ENCODE results near the gene RBBP6. TPM values are rescaled to one million over a fixed set of nuclear protein-coding genes. Genes with fewer than 3 reads are reported as not detected.

The RBBP6 gene
- total RNA-seq, 1 experiment from 2014 or later, result 38.4 TPM

- no peak overlapping the region for H3K4me2 ChIP-seq (ENCODE audit: low read length)
- no peaks in the 10 kb centered on the region for H3K9me2 ChIP-seq (replicated peaks; ENCODE audit: low read length)
- peaks cover 10% of the 10 kb centered on the region for H3K36me3 ChIP-seq (ENCODE audit: low read depth, low read length)
- no peak overlapping the region for H3K4me3 ChIP-seq (ENCODE audit: low read length)
- no peak overlapping the region for H3K9ac ChIP-seq (ENCODE audit: low read length)
- DNase-seq (no peak), ATAC-seq (no peak)
- intact Hi-C loops (cut with micrococcal nuclease), result loop anchor here (10.0 kb wide), 1 partner anchor 507 kb away; no protein-coding TSS in a partner anchor
- ChIA-PET POLR2A (ENCODE audit: unreplicated experiment) (no interaction called here), CTCF (interaction anchor here (1.2 kb wide), 1 partner anchor 20 kb away, joined by 4 read pairs; no protein-coding TSS in a partner anchor)
- H3K4me1 ChIP-seq (ENCODE audit: insufficient read depth, low read length), result peaks cover 32% of the 10 kb centered on the region
- H3K27ac ChIP-seq (ENCODE audit: low read length), result no peak overlapping the region
- H3K79me2 ChIP-seq (ENCODE audit: low read length), result peaks cover 34% of the 10 kb centered on the region
- no peak overlapping the region for H2AFZ ChIP-seq (ENCODE audit: low read length)
- H3F3A ChIP-seq (ENCODE audit: low read length, unreplicated experiment), result no peaks in the 10 kb centered on the region
- H4K20me1 ChIP-seq (ENCODE audit: low read length), result peaks cover 29% of the 10 kb centered on the region
- H3K27me3 ChIP-seq (ENCODE audit: low read length), result no peaks in the 10 kb centered on the region
- H3K9me3 ChIP-seq (ENCODE audit: low read length), result no peaks in the 10 kb centered on the region
- no TSS peak for BruUV-seq (replicated peaks)
- TF ChIP-seq EZH2phosphoT487 (IDR thresholded peaks at IDR 0.05; ENCODE audit: borderline replicate concordance, low read length) (no peak), CTCF (conservative IDR thresholded peaks at IDR 0.05; ENCODE audit: low read depth, low read length) (no peak), EZH2 (IDR thresholded peaks at IDR 0.05; ENCODE audit: low read length, unreplicated experiment) (no peak)
Observed at GRCh38 chr16:24537474-24538337, 1.7 kb upstream of the RBBP6 start.

GRCh38 chr16:24538756-24539294 lies 541 bp upstream of the RBBP6 start:
- no peaks in the 10 kb centered on the region for H3K9me2 ChIP-seq (replicated peaks; ENCODE audit: low read length)
- peaks cover 16% of the 10 kb centered on the region for H3K36me3 ChIP-seq (ENCODE audit: low read depth, low read length)
- ATAC-seq (peak; percentile 54), DNase-seq (peak; percentile 63)
- H2AFZ ChIP-seq (ENCODE audit: low read length), result peak overlapping the region; percentile 91
- H3K27ac ChIP-seq (ENCODE audit: low read length), result peak overlapping the region; percentile 79
- intact Hi-C loops (cut with micrococcal nuclease), result loop anchor here (1.0 to 10.0 kb wide), 2 partner anchors 13 to 506 kb away; no protein-coding TSS in a partner anchor
- H4K20me1 ChIP-seq (ENCODE audit: low read length), result peaks cover 40% of the 10 kb centered on the region
- TSS peak; percentile 27 for BruUV-seq (replicated peaks)
- peaks cover 45% of the 10 kb centered on the region for H3K79me2 ChIP-seq (ENCODE audit: low read length)
- H3K9ac ChIP-seq (ENCODE audit: low read length), result peak overlapping the region; percentile 100
- H3F3A ChIP-seq (ENCODE audit: low read length, unreplicated experiment), result no peaks in the 10 kb centered on the region
- H3K27me3 ChIP-seq (ENCODE audit: low read length), result no peaks in the 10 kb centered on the region
- H3K9me3 ChIP-seq (ENCODE audit: low read length), result no peaks in the 10 kb centered on the region
- ChIA-PET CTCF (interaction anchor here (0.5 to 1.1 kb wide), 2 partner anchors 19 to 22 kb away, joined by 5 to 9 read pairs; no protein-coding TSS in a partner anchor), POLR2A (ENCODE audit: unreplicated experiment) (interaction anchor here (0.5 to 0.6 kb wide), 2 partner anchors 12 to 1304 kb away, joined by 3 to 6 read pairs; no protein-coding TSS in a partner anchor)
- H3K4me3 ChIP-seq (ENCODE audit: low read length), result peak overlapping the region; percentile 94
- peaks cover 42% of the 10 kb centered on the region for H3K4me1 ChIP-seq (ENCODE audit: insufficient read depth, low read length)
- TF ChIP-seq EZH2phosphoT487 (IDR thresholded peaks at IDR 0.05; ENCODE audit: borderline replicate concordance, low read length) (no peak), EZH2 (IDR thresholded peaks at IDR 0.05; ENCODE audit: low read length, unreplicated experiment) (no peak), CTCF (conservative IDR thresholded peaks at IDR 0.05; ENCODE audit: low read depth, low read length) (no peak)
- peak overlapping the region; percentile 82 for H3K4me2 ChIP-seq (ENCODE audit: low read length)

Measured in PC-3 (cell line).